HCT116 (cell line): Measurements from ENCODE around the gene FEM1B. TPM values are rescaled to one million over a fixed set of nuclear protein-coding genes. Genes with fewer than 3 reads are reported as not detected.

ENCODE experiments used
- ATAC-seq: fragments of 200-7000 bp; cut with Tn5 transposase; 2 replicates; pipeline ENCODE4 v1.9.1; 2020; ENCODE audit warnings: mild to moderate bottlenecking, moderate library complexity
- BruUV-seq: library from RNA; stranded (reverse); fragments of 400-500 nt; replicated peaks from 2 replicates; lab custom pipeline; 2021; lab: Mats Ljungman, UMichigan
- CTCF ChIA-PET: fragments of 300-600 bp; sonication (Branson Sonifier 250); formaldehyde crosslinking; loops from one replicate; lab custom pipeline; 2021; ENCODE audit warnings: antibody characterized with exemption; lab: Charles Lee
- POLR2A ChIA-PET: fragments of 300-600, 350-600 bp; sonication (Branson Sonifier 250); formaldehyde crosslinking; loops from one replicate; lab custom pipeline; 2021; ENCODE audit warnings: antibody characterized with exemption; lab: Charles Lee
- RAD21 ChIA-PET, 2 experiments: fragments of 300-600 bp; sonication (Branson Sonifier 250); formaldehyde crosslinking; loops; one replicate each; lab custom pipeline; 2023; ENCODE audit warnings: low total read pairs in 2 of 2; ENCODE audit not compliant: uncharacterized antibody in 2 of 2, unreplicated experiment in 2 of 2, low non-redundant PET in 1 of 2; lab: Charles Lee
- DNase-seq: peaks from one replicate; pipeline ENCODE4 v3.0.0-alpha.2; 2010; ENCODE audit warnings: low read depth, low spot score
- H2AFZ ChIP-seq: fragments of 200-600 bp; shearing (Covaris generic), sonication (generic); 2 replicates; pipeline ENCODE4 v1.6.1; 2017; ENCODE audit warnings: low read depth, mixed run types, mixed read lengths, antibody characterized with exemption, low read length; ENCODE audit not compliant: poor library complexity, severe bottlenecking
- H3K27ac ChIP-seq: 2 replicates; pipeline ENCODE4 v1.5.1; 2012; ENCODE audit warnings: low read depth, low read length
- H3K27me3 ChIP-seq: fragments of 200-600 bp; sonication (generic); 2 replicates; pipeline ENCODE4 v1.6.1; 2016; ENCODE audit warnings: mixed run types, low read length, mixed read lengths; ENCODE audit not compliant: insufficient read depth
- H3K36me3 ChIP-seq, 2 experiments: fragments of 200-500 bp in 1 of 2; fragments of 200-600 bp in 1 of 2; sonication (Bioruptor generic) in 1 of 2; sonication (generic) in 1 of 2; 2 replicates each; pipeline versions ENCODE4 v1.5.1 to v1.6.1; 2014 to 2016; ENCODE audit warnings: low read length in 2 of 2, inconsistent platforms in 1 of 2, mixed read lengths in 1 of 2, mixed run types in 1 of 2; ENCODE audit not compliant: insufficient read depth in 2 of 2, control insufficient read depth in 1 of 2
- H3K4me1 ChIP-seq, 2 experiments: fragments of 200-600 bp in 1 of 2; sonication (generic) in 1 of 2; 2 replicates each; pipeline versions ENCODE4 v1.5.1 to v1.6.1; 2012 to 2017; ENCODE audit warnings: low read length in 2 of 2, inconsistent platforms in 1 of 2, mild to moderate bottlenecking in 1 of 2, mixed read lengths in 1 of 2, mixed run types in 1 of 2, moderate library complexity in 1 of 2; ENCODE audit not compliant: insufficient read depth in 2 of 2, control insufficient read depth in 1 of 2
- H3K4me2 ChIP-seq: fragments of 200-600 bp; sonication (generic); 2 replicates; pipeline ENCODE4 v1.6.1; 2017; ENCODE audit warnings: mixed run types, low read length, mixed read lengths
- H3K4me3 ChIP-seq, 2 experiments: fragments of 200-600 bp in 1 of 2; sonication (generic) in 1 of 2; replicated peaks in 1 of 2; 2 replicates each; pipeline ENCODE4 v1.5.1; 2011 to 2016; ENCODE audit warnings: low read length in 2 of 2, control low read depth in 1 of 2, low read depth in 1 of 2, mild to moderate bottlenecking in 1 of 2, mixed read lengths in 1 of 2, mixed run types in 1 of 2
- H3K79me2 ChIP-seq: fragments of 200-600 bp; sonication (generic); 2 replicates; pipeline ENCODE4 v1.6.1; 2017; ENCODE audit warnings: mild to moderate bottlenecking, mixed run types, low read length, moderate library complexity, mixed read lengths; ENCODE audit not compliant: insufficient read depth
- H3K9ac ChIP-seq: fragments of 200-600 bp; sonication (generic); 2 replicates; pipeline ENCODE4 v1.6.1; 2016; ENCODE audit warnings: low read length, mixed read lengths
- H3K9me2 ChIP-seq: fragments of 200-600 bp; sonication (generic), shearing (Covaris generic); 2 replicates; pipeline ENCODE4 v1.6.1; 2017; ENCODE audit warnings: mixed run types, mild to moderate bottlenecking, moderate library complexity; ENCODE audit not compliant: insufficient read depth
- H3K9me3 ChIP-seq, 2 experiments: fragments of 200-500 bp in 1 of 2; fragments of 200-600 bp in 1 of 2; sonication (Bioruptor generic) in 1 of 2; sonication (generic) in 1 of 2; 2 replicates each; pipeline ENCODE4 v1.6.1; 2014 to 2017; ENCODE audit warnings: low read length in 2 of 2, mixed read lengths in 2 of 2, inconsistent platforms in 1 of 2, low read depth in 1 of 2, mild to moderate bottlenecking in 1 of 2, mixed run types in 1 of 2, moderate library complexity in 1 of 2; ENCODE audit not compliant: control insufficient read depth in 1 of 2, insufficient read depth in 1 of 2
- H4K20me1 ChIP-seq: fragments of 200-600 bp; sonication (generic), shearing (Covaris generic); 2 replicates; pipeline ENCODE4 v1.6.1; 2017; ENCODE audit warnings: mixed run types, mild to moderate bottlenecking, moderate library complexity; ENCODE audit not compliant: insufficient read depth
- ATF3 ChIP-seq: IDR thresholded peaks from 2 replicates; pipeline ENCODE4 v1.6.1; 2012
- CEBPB ChIP-seq: IDR thresholded peaks from 2 replicates; pipeline ENCODE4 v1.6.1; 2012; ENCODE audit warnings: low read depth
- EGR1 ChIP-seq: IDR thresholded peaks from 2 replicates; pipeline ENCODE4 v1.6.1; 2012; ENCODE audit warnings: low read depth
- ELF1 ChIP-seq: IDR thresholded peaks from 2 replicates; pipeline ENCODE4 v1.6.1; 2012; ENCODE audit warnings: low read depth, borderline replicate concordance
- EZH2phosphoT487 ChIP-seq: fragments of 200-600 bp; IDR thresholded peaks from 2 replicates; pipeline ENCODE4 v1.6.1; 2018; ENCODE audit warnings: antibody characterized with exemption, borderline replicate concordance
- FOSL1 ChIP-seq: IDR thresholded peaks from 2 replicates; pipeline ENCODE4 v1.6.1; 2012; ENCODE audit warnings: low read depth
- MAX ChIP-seq: IDR thresholded peaks from 2 replicates; pipeline ENCODE4 v1.6.1; 2012
- POLR2AphosphoS5 ChIP-seq: IDR thresholded peaks from 2 replicates; pipeline ENCODE4 v1.6.1; 2011; ENCODE audit warnings: mild to moderate bottlenecking, low read depth, low read length, moderate library complexity
- REST ChIP-seq: IDR thresholded peaks from 2 replicates; pipeline ENCODE4 v1.6.1; 2012; ENCODE audit warnings: low read depth
- SP1 ChIP-seq: IDR thresholded peaks from 2 replicates; pipeline ENCODE4 v1.6.1; 2012; ENCODE audit warnings: low read depth
- SRF ChIP-seq: IDR thresholded peaks from 2 replicates; pipeline ENCODE4 v1.6.1; 2012; ENCODE audit warnings: low read depth
- YY1 ChIP-seq: IDR thresholded peaks from 2 replicates; pipeline ENCODE4 v1.6.1; 2011; ENCODE audit warnings: low read length, low read depth, moderate library complexity, mild to moderate bottlenecking; ENCODE audit not compliant: insufficient replicate concordance; ENCODE audit errors: extremely low read depth
- ZBTB33 ChIP-seq: IDR thresholded peaks from 2 replicates; pipeline ENCODE4 v1.6.1; 2011; ENCODE audit warnings: mild to moderate bottlenecking, low read length, moderate library complexity; ENCODE audit not compliant: insufficient replicate concordance; ENCODE audit errors: extremely low read depth
- ZNF274 ChIP-seq: fragments of 200-500 bp; sonication (Bioruptor generic); IDR thresholded peaks from 2 replicates; pipeline ENCODE4 v1.6.1; 2014; ENCODE audit warnings: mild to moderate bottlenecking, low read depth, low read length, inconsistent platforms
- intact Hi-C: fragments of 100-400 bp; cut with micrococcal nuclease; formaldehyde crosslinking; loops from 2 replicates; pipeline ENCODE4 v1.10.0; 2022
- total RNA-seq: library from RNA; stranded (reverse); gene quantifications from one replicate; pipeline ENCODE4 v1.2.1, GENCODE V29; 2021; ENCODE audit not compliant: unreplicated experiment

Gene FEM1B
- total RNA-seq, 1 experiment from 2014 or later = 39.7 TPM

- no peak for TF ChIP-seq ZNF274
- no peak for TF ChIP-seq ATF3
- TF ChIP-seq FOSL1 = peak; percentile 75
These were observed 5.6 kb upstream of the FEM1B start (continued) for GRCh38 chr15:68271854-68272471.

GRCh38 chr15:68272721-68273271 lies 4.7 kb upstream of the FEM1B start:
- no peaks in the 10 kb centered on the region for H4K20me1 ChIP-seq
- H3K9me3 ChIP-seq = no peaks in the 10 kb centered on the region
- H3K36me3 ChIP-seq = no peaks in the 10 kb centered on the region
- DNase-seq (no peak), ATAC-seq (no peak; the same call in 1 of the 2 replicates)
- TF ChIP-seq FOSL1 = peak; percentile 61
- peak; percentile 67; the same call in 1 of the 2 replicates for TF ChIP-seq SP1
- TF ChIP-seq ATF3 = no peak
- peak; percentile 58; the same call in 1 of the 2 replicates for TF ChIP-seq EGR1
- TF ChIP-seq ELF1 = no peak
- 0 out of 2 replicates have a peak, but pooled peaks have one; percentile 37 for TF ChIP-seq MAX
- no peak for TF ChIP-seq SRF
- no peak for TF ChIP-seq YY1
- TF ChIP-seq EZH2phosphoT487 = no peak
- no peak for TF ChIP-seq ZBTB33
- TF ChIP-seq CEBPB = no peak
- no peak for TF ChIP-seq POLR2AphosphoS5
- no peak for TF ChIP-seq REST
- peak overlapping the region; percentile 83 for H3K4me2 ChIP-seq
- POLR2A ChIA-PET = no interaction called here
- H2AFZ ChIP-seq = no peak overlapping the region
- H3K9me2 ChIP-seq = no peaks in the 10 kb centered on the region
- CTCF ChIA-PET = interaction anchor here (2.1 kb wide), 1 partner anchor 20 kb away, joined by 8 read pairs; no protein-coding TSS in a partner anchor
- peak overlapping the region in 1 of 2 experiments; percentile 53; a peak in 2 of 4 replicates for H3K4me3 ChIP-seq
- peaks cover 29 to 46% of the 10 kb centered on the region in 2 experiments for H3K4me1 ChIP-seq
- no TSS peak for BruUV-seq
- H3K9ac ChIP-seq = peak overlapping the region; percentile 56
- RAD21 ChIA-PET = no interaction called here
- intact Hi-C loops = no loop called here
- H3K79me2 ChIP-seq = no peaks in the 10 kb centered on the region
- H3K27ac ChIP-seq = peak overlapping the region; percentile 77; the same call in 1 of the 2 replicates
- H3K27me3 ChIP-seq = no peaks in the 10 kb centered on the region
